Left renal cortex interstitium (tissue), 4 donors: ENCODE measurements around the gene ZBTB18. TPM values are rescaled to one million over a fixed set of nuclear protein-coding genes. Genes with fewer than 3 reads are reported as not detected.
"Not testable (repeated sequence)": the region's sequence is repeated elsewhere in the genome, so short reads cannot be mapped to it uniquely, and the experiment has no call there.

Source experiments
- DNase-seq, 4 donors: peaks; one replicate each; pipeline ENCODE4 v3.0.0-alpha.2; 2013; ENCODE audit warnings: low read depth in 4 of 4, low spot score in 2 of 4, missing footprints in 1 of 4
- polyA plus RNA-seq, 4 donors: library from polyadenylated mRNA; unstranded; fragments of 120-200 nt; gene quantifications; one replicate each; pipeline ENCODE4 v1.2.1, GENCODE V29; 2013; ENCODE audit not compliant: insufficient read length in 4 of 4

Gene ZBTB18
- 10 to 100 TPM; 21.3 to 26.8 (median 24.9) TPM for polyA plus RNA-seq

DNA sequence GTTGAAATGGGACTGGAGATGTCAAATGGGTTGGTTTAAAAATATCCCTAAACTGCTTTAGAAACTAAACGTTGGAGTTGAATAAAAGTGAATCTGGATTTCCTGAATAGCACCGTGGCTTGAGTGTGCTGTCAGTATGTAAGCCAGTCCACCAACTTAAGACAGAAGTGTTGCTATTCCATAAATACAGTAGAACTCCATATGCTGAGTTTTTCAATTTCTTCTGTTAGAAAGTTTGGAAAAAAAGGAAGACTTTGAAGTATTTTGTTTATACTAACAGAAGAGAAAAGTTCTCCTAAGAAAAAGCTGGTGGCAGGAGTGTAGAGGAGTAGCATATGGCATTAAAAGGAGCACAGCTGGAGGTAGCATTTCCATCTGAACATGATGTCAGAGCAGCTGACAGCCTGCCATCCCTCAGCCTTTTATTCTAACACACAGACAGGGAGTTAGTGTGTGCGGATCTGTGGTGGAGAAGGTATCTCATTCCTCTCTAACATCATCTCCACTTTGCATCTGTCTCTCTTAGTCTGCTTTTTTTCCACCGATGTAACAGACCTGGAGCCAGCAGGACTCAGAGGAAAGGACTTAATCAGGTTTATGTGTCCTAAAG, at the start of gene ZBTB18:
TSS of gene ZBTB18 (plus strand) at position 449 of the 610 bp plus-strand sequence. CDS start at position 598, 149 bp downstream.
- DNase-seq, result no peak

DNA sequence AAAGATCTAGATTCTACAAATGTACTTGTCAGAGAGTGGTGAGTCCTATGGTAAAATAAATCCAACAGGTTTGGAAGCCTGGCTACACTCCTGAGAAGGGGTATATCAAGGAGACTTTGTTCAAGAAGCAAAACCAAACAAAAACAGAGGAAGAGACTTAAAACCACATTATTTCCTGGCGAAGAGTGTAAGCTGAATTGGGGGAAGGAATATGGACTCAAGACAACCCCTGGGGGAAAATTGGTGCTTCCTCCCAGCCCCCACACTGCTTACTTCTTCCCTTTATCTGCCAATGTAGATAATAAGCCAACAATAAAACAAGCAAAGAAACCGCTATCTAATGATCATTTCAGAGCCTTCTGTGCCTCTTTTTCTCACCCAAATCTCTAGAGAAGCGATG, 48.4 kb upstream of the ZBTB18 start:
- no peak for DNase-seq

DNA sequence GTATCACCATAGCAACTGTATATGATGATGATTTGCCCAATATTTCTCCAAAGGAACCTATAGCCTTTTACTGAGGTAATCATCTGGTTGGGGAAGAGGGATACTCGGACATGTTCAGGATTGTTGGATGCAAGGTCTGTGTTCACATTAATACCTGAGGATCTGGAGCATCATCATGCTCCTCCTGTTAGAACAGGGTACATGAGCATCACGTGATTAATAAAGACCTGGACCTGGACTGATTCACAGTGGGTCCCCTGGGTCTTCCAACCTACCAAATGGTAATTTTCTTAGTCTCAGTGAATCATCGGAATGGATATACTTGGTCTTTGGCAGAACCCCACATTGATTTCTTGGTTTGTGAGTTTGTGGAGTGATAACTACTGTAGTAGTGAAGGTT, 45.6 kb upstream of the ZBTB18 start:
- DNase-seq, result no peak

DNA sequence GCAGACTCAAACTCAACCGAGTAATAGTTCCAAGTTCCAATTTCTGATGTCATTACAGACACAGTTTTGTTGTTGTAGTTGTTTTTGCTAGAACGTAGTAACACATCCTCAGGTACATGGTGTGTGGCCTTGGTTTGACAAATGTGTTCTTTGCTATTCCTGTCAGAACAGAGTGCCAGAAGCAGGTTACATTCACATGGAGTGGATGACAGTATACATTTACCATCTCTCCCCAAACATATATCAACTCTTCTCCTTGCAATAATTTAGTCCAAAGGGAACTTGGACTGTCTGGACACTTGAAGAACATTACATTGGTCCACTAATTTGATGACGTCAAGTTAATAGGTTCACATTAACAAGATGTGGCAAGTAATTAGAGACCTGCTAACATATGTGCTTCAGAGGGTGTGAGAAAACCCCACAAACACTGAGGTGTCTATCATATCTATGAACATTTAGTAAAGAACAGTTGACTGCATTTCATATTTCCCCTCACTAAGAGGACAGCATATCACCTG, 44.6 kb upstream of the ZBTB18 start:
- DNase-seq, result no peak

DNA sequence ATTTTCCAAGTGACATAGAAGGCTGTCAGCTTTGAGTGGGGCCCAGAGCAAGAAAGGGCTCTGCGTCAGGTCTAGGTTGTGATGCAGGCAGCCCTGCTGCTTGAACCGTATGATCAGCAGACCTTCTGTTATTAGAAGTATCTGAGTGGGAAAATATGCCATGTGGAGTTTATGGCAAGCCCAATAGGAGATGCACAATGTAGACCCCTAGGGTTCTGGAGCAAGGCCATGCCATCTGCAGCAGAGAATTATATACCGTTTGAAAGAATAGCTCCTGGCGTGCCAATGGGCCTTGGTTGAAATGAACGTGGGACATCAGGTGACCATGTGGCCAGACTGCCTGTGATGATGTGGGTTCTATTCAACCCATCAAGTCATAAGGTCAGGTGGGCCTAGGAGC, 44.1 kb upstream of the ZBTB18 start:
- DNase-seq, result no peak

DNA sequence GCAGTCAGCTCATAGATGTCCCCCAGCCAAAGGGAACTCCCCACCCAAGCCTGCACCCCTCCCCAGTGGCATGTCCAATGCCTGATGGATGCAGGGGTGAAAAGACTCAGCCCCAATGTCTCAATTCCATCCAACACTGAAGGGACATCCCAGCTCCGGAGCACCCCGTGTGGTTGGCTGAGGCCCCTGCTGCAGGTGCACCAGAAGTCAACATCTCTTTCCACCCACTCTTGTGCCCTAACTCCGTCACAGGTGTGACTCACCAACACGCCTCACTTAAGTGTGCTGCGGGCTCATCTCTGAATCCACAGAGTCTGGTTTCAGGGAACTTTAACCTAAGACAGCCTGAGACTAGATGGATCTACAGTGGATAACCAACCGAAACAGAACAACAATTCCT, 40.9 kb upstream of the ZBTB18 start:
- DNase-seq, result no peak

DNA sequence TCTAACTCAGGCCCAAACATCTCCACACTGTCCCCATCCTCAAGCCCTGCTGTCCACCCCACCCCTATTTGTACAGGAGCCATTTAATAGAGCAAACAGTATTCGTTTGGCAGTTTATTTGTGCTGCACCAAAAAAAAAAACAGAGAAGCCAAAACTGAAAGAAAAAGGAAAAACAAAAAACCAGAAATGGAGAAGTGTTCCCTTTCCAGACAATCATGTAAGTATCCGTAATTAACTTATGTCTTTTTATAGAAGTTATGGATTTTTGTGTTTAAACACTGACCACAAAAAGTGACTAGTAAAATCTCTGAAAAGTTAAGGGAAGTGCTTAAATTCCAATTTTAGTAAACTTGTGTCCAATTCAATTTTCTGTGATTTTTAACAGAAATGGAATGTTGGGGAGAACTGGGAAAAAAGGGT, 40.4 kb upstream of the ZBTB18 start:
- no peak for DNase-seq

DNA sequence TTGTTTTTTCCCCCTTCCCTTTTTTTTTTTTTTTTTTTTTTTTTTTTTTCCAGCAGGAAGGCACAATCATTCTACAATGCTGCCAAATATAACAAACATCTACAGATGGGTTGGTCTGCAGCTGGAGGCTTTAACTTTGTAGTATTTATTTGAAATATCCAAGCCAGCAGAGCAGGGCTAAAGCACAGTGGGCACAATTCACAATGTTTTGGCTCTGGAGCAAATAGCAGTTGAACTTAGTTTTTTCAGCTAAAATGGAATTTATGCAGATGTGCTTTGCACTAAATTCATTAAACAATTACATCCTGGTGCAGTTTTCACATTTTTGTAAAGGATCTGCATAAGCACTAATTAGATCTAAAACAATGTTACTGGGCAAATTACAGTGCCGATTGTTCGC, 39.8 kb upstream of the ZBTB18 start:
- DNase-seq, result no peak

DNA sequence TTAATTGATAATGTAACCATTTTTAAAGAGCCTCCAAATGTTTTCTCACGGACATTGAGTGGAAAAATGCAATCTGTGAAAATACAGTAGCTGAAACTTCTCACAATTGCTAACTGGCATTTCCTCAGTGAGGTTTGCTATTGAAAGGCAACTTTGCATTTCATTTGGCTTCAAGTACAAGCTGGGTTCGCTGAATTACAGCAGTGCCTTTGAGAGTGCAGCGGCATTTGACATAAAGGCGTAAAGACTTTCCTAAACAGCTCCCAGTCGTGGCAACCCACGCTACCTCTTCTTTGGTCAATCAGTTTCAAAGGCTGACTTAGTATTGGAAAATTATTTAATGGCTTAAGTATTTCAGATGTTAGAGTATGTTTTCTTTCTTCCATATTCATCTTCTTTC, 39.3 kb upstream of the ZBTB18 start:
- DNase-seq, result no peak

DNA sequence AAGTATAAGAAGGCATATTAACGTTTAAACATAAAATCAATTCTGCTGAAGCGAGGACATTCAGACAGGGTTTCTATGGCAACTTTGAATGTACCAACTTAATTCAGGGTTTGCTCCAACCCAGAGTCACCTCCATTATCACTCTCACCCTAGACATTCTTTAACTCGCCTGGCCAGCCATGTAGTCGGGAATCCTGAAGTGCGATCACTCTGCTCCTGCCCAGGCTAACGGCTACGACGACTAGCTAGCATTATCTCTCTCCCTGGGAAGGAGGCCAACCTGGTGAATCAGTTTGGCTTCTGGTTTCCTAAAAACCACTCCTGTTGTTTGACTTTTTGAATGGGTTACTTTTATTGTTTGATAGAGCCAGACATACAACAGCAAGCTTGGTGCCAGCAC, 38.9 kb upstream of the ZBTB18 start:
- no peak for DNase-seq

DNA sequence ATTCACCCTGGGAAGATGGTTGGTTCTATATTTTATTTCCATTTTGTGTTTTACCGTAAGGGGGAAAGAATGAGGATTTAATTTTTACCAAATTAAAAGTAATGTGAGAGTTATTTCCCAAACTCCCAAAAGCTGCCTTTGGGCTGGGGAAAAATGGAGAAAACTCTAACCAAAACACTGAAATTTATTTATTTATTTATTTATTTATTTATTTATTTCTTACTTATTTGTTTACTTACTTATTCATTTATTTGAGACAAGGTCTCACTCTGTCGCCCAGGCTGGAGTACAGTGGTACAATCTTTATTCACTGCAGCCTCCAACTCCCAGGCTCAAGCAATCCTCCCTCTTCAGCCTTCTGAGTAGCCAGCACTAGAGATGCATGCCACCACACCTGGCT, 38.0 kb upstream of the ZBTB18 start:
- no peak for DNase-seq

DNA sequence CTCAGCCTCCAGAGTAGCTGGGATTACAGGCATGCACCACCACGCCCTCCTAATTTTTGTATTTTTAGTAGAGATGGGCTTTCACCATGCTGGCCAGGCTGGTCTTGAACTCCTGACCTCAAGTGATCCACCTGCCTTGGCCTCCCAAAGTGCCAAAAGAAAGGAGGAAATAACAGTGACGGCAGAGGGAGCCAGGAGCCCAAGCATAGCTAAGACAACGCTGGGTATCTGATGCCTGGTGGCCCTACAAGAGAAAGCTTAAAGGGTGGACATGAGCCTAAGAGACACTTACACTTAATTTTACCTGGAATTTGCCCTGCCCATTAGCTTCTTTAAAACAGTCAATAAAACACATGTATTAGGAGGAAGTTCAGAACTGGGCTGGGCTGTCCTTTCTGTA, 36.2 kb upstream of the ZBTB18 start:
- DNase-seq, result not testable (repeated sequence)

DNA sequence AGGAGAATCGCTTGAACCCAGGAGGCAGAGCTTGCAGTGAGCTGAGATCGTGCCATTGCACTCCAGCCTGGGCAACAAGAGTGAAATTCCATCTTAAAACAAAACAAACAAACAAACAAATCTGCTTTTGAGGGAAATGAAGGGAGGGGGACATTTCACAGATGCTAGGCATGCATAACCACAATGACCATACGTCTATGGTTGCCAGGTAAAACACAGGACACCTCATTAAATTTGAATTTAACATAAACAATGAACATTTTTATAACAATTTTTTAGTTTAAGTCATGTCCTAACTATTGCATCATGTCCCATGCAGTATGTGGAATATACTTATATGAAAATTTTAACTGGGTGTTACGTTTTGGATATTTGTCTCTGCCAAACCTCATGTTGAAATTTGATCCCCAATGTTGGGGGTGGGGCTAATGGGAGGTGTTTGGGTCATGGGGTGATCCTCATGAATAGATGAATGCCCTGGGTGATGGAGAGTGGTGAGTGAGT, 31.0 kb upstream of the ZBTB18 start:
- DNase-seq, result no peak

DNA sequence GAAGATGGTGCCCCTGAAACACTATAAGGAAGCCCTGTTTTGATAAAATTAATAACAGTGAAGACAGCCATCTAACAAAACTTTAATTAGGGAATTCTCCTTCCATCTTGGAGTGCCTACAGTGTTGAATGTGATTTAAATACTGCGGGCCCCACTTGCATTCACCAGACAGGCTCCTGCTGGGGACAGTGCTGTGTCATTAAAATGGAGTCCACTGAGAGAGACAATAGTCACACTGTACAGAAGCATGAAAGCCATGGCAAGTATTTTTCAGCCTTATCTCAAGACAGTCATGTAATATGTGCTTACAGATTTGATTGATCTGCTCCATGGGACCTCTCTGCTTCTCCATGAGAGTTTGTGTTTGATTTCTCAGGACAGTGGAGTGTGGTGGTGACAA, 29.7 kb upstream of the ZBTB18 start:
- DNase-seq, result no peak

DNA sequence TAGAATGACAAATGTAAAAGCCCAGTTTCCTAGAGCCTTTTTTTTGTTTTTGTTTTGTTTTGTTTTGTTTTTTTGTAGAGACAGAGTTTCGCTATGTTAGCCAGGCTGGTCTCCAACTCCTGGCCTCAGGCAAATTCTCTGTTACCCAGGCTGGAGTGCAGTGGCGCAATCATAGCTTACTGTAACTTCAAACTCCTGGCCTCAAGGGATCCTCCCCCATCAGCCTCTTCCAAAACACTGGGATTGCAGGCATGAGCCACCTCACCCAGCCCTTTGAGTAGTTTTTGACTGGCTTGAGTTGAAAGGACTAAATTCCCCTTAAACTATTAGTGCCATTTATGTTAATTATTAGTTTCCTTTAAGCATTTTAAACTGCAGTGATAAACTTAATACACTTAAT, 28.8 kb upstream of the ZBTB18 start:
- DNase-seq, result no peak

DNA sequence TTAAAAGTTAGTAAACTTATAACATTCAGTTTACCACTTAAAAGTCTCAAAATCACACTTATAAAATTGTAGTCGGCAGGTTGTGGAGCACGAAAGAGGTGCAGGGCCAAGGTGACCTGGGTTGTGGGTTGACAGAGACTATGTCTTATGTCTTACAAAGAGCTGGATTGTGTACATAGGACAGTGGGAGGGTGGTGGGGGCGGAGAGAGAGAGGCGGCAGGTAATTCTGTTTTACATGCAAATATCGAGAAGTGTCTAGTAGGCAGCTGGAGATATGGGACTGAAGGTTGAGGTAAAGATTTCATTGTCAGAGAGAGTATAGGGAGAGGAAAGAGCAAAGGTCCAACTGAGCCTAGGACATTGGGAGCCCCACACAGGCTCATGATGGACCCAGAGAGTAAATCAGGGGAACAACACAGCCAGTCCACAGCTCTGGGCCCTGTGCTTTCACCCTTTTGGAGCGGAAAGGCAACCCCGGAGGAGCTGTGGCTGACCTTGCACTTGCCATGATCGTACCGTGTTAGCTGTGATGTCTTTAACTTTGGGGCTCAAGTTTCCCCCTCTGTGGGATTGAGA, 28.1 kb upstream of the ZBTB18 start:
- DNase-seq, result no peak

DNA sequence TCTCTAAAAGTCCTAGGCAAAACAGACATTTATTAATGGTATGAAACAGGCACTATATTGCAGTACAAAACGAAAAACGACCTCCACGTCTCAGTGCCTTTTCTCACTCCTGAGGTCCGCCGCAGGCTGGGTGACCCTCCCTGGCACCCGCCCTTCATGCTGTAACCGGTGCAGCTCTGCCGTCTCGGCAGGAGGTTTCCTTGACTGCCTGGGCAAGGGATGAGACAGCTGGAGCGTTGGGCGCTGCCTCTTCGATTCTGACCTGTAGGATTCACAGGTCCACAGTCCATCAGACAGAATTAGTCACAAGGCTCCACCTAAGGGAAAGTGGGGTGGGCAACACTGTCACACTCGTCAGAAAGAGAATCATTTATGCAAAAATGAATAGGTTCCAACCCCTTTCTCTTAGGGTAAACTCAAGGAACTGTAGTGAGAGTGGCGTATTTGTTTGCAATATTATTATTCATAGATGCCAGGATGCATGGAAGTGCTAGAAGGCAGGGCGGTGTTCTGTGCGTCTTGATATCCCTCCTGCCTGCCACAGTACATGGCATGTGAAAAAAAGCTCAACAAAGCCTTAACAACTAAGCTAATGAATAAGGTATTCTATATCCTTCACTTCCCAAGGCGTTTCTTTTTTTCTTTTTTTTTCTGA, 23.5 kb upstream of the ZBTB18 start:
- no peak for DNase-seq

DNA sequence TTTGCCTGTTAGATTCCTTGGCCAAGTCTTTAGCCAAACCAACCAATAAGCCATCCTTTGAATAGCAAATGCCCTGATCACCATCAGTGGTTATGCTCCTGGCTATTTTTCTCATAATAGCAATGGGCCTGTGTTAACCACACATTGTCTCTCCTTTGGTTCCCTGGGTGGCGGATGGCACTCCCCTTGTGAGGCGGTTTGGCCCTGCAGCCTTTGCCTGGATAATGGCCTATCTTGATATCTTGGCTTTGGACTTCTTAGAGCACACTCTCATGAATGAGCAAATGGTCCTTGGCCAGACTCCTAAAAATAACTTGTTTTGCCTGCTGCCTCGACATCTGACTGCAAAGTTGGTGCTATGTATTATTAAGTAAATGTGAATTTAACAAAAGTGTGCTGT, 22.4 kb upstream of the ZBTB18 start:
- DNase-seq, result no peak

DNA sequence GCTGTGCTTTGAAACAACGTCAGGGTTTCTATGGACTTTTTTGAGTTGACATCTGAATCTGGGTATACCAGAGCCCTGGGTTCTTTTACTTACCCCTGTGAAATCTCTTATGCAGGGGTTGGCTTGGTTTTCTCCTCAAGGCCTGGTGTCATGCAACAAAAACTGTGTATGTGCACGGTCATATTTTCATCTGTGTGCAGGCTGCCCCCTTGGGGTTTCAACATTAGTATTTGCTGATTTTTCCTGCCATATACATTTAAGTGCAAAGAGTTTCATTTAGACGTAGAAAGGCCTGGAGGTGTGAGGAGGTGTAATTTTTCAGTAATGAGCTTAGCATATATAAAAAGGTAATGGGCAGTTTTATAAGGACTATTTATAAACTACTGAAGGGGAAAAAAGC, 22.0 kb upstream of the ZBTB18 start:
- no peak for DNase-seq

DNA sequence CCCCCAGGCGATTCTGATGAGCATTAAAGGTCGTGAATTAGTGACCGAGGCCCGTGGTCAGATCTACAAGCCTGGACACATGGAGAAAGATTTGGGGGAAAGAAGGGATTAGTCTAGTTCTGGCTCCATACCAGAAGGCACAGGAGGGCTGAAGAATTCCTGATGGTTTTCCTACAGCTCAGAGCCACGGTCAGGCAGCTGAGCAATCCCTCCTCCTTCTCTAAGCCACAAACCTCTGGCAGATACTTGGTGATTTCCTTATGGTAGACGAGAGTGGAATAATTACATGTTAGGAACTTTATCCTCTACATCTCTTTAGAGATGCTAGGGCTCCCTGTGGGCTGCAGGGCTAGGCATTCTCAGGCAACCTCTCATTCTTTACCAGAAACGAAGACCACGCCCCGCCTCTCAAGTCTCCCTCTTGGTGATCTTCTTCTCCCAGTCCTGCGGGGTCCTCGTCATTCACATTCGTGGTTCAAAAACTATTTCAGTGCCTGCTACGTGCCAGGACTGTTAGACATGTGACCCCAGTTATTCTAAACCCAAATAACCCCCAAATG, 20.5 kb upstream of the ZBTB18 start:
- no peak for DNase-seq

DNA sequence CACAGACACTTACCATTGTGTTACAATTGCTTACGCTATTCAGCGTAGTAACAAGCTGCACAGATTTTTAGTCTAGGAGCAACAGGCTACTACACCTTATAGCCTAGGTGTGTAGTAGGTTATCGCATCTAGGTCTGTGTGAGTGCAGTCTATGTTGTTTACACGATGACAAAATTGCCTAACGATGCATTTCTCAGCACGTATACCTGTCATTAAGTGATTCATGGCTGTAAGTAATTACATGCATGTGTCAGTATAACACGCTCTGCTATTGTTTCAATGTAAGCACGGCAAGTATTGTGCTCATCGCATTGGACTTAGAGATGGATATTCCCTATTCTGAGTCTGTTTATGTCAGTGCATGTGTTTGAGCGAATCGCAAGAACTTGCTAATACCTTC, 15.7 kb upstream of the ZBTB18 start:
- DNase-seq, result no peak

DNA sequence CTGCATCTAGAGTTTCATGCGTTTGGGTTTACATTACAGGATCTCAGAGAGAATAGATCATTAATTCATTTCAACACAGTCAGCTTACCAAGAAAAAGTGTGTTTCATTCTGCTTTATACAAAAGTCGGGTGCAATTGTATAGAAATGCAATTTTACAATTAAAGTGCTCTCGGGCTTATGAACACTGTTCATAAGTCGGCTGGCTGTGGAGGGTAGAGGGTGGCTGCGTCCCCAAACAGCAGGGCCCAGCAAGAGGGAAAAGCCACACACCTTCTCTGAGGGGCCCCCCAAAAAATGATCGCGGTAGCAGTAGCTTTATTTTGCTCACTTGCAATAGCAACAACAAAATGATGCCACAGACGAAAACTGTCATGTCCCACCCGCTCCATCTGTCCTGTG, 13.8 kb upstream of the ZBTB18 start:
- DNase-seq, result no peak
